ENCODE data around the gene CCDC40. TPM values are rescaled to one million over a fixed set of nuclear protein-coding genes. Genes with fewer than 3 reads are reported as not detected.

The CCDC40 gene
- total RNA-seq, 1 experiment from 2014 or later, result 16.3 TPM

DNA sequence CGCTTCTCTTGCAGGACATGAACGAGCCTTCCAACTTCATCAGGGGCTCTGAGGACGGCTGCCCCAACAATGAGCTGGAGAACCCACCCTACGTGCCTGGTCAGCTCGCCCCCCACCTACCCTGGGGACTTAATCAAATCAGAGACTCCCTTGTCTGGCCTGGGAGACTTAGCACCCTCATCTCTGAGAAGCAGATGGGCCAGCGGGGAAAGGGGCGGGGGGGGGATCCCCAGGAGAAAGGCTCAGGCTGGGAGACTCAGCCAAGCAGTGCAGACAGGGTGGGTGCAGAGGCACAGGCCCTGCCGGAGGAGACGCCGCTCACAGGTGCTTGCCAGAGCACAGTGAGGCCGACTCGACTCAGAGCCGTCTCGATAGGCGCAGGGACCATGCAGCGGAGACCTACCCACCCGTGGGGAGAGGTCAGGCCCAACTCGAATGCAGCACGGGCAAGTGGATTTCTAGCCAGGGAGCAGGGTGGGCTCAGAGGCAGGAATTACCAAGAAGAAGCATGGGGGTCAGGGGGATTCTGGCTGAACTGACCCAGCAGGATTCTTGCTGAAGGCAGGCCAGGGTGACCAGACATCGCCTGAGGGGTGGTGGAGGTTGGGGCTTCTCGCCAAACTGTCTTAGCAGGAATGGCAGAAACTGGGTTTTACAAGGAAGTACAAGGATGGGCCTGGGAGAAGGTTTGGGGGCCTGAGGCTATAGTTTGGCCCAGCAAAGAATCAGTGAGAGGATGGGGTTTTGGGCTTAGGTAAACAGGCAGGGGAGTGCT, 74.7 kb downstream of the CCDC40 start:
- H3K27me3 Mint-ChIP-seq (ENCODE audit: low read depth), result no peaks in the 10 kb centered on the region; the same call in 1 of the 2 replicates
- H3K9me3 Mint-ChIP-seq, result peaks cover 7% of the 10 kb centered on the region; the same call in 1 of the 2 replicates
- H3K27ac Mint-ChIP-seq, result peak overlapping the region; percentile 34
- ATAC-seq (no peak), DNase-seq (ENCODE audit: low spot score) (peak; percentile 9)
- TF ChIP-seq, protein P1, sequence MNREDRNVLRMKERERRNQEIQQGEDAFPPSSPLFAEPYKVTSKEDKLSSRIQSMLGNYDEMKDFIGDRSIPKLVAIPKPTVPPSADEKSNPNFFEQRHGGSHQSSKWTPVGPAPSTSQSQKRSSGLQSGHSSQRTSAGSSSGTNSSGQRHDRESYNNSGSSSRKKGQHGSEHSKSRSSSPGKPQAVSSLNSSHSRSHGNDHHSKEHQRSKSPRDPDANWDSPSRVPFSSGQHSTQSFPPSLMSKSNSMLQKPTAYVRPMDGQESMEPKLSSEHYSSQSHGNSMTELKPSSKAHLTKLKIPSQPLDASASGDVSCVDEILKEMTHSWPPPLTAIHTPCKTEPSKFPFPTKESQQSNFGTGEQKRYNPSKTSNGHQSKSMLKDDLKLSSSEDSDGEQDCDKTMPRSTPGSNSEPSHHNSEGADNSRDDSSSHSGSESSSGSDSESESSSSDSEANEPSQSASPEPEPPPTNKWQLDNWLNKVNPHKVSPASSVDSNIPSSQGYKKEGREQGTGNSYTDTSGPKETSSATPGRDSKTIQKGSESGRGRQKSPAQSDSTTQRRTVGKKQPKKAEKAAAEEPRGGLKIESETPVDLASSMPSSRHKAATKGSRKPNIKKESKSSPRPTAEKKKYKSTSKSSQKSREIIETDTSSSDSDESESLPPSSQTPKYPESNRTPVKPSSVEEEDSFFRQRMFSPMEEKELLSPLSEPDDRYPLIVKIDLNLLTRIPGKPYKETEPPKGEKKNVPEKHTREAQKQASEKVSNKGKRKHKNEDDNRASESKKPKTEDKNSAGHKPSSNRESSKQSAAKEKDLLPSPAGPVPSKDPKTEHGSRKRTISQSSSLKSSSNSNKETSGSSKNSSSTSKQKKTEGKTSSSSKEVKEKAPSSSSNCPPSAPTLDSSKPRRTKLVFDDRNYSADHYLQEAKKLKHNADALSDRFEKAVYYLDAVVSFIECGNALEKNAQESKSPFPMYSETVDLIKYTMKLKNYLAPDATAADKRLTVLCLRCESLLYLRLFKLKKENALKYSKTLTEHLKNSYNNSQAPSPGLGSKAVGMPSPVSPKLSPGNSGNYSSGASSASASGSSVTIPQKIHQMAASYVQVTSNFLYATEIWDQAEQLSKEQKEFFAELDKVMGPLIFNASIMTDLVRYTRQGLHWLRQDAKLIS (CRISPR knock-in tag; IDR thresholded peaks at IDR 0.05; ENCODE audit: borderline replicate concordance), result no peak
- TF ChIP-seq SMAD4 (CRISPR knock-in tag; IDR thresholded peaks at IDR 0.05) (no peak), JUN (CRISPR knock-in tag; IDR thresholded peaks at IDR 0.05) (no peak), OVOL2 (CRISPR knock-in tag; IDR thresholded peaks at IDR 0.05; ENCODE audit: borderline replicate concordance) (no peak), TEAD1 (CRISPR knock-in tag; IDR thresholded peaks at IDR 0.05) (no peak), SOX15 (CRISPR knock-in tag; IDR thresholded peaks at IDR 0.05) (no peak), ZNF263 (CRISPR knock-in tag; IDR thresholded peaks at IDR 0.05; ENCODE audit: low read depth) (no peak), ZNF671 (CRISPR knock-in tag; IDR thresholded peaks at IDR 0.05) (no peak), FOXK1 (CRISPR knock-in tag; IDR thresholded peaks at IDR 0.05) (no peak), PRRX2 (CRISPR knock-in tag; IDR thresholded peaks at IDR 0.05) (no peak), TP53 (CRISPR knock-in tag; IDR thresholded peaks at IDR 0.05) (no peak)
- TF ChIP-seq, protein P2, sequence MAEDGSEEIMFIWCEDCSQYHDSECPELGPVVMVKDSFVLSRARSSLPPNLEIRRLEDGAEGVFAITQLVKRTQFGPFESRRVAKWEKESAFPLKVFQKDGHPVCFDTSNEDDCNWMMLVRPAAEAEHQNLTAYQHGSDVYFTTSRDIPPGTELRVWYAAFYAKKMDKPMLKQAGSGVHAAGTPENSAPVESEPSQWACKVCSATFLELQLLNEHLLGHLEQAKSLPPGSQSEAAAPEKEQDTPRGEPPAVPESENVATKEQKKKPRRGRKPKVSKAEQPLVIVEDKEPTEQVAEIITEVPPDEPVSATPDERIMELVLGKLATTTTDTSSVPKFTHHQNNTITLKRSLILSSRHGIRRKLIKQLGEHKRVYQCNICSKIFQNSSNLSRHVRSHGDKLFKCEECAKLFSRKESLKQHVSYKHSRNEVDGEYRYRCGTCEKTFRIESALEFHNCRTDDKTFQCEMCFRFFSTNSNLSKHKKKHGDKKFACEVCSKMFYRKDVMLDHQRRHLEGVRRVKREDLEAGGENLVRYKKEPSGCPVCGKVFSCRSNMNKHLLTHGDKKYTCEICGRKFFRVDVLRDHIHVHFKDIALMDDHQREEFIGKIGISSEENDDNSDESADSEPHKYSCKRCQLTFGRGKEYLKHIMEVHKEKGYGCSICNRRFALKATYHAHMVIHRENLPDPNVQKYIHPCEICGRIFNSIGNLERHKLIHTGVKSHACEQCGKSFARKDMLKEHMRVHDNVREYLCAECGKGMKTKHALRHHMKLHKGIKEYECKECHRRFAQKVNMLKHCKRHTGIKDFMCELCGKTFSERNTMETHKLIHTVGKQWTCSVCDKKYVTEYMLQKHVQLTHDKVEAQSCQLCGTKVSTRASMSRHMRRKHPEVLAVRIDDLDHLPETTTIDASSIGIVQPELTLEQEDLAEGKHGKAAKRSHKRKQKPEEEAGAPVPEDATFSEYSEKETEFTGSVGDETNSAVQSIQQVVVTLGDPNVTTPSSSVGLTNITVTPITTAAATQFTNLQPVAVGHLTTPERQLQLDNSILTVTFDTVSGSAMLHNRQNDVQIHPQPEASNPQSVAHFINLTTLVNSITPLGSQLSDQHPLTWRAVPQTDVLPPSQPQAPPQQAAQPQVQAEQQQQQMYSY (CRISPR knock-in tag; IDR thresholded peaks at IDR 0.05), result no peak
- TF ChIP-seq, protein P3, sequence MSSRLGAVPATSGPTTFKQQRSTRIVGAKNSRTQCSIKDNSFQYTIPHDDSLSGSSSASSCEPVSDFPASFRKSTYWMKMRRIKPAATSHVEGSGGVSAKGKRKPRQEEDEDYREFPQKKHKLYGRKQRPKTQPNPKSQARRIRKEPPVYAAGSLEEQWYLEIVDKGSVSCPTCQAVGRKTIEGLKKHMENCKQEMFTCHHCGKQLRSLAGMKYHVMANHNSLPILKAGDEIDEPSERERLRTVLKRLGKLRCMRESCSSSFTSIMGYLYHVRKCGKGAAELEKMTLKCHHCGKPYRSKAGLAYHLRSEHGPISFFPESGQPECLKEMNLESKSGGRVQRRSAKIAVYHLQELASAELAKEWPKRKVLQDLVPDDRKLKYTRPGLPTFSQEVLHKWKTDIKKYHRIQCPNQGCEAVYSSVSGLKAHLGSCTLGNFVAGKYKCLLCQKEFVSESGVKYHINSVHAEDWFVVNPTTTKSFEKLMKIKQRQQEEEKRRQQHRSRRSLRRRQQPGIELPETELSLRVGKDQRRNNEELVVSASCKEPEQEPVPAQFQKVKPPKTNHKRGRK (CRISPR knock-in tag; IDR thresholded peaks at IDR 0.05; ENCODE audit: borderline replicate concordance), result no peak
- TF ChIP-seq, protein P4, sequence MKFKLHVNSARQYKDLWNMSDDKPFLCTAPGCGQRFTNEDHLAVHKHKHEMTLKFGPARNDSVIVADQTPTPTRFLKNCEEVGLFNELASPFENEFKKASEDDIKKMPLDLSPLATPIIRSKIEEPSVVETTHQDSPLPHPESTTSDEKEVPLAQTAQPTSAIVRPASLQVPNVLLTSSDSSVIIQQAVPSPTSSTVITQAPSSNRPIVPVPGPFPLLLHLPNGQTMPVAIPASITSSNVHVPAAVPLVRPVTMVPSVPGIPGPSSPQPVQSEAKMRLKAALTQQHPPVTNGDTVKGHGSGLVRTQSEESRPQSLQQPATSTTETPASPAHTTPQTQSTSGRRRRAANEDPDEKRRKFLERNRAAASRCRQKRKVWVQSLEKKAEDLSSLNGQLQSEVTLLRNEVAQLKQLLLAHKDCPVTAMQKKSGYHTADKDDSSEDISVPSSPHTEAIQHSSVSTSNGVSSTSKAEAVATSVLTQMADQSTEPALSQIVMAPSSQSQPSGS (CRISPR knock-in tag; IDR thresholded peaks at IDR 0.05; ENCODE audit: borderline replicate concordance, low read depth), result no peak
- TF ChIP-seq, protein P5, sequence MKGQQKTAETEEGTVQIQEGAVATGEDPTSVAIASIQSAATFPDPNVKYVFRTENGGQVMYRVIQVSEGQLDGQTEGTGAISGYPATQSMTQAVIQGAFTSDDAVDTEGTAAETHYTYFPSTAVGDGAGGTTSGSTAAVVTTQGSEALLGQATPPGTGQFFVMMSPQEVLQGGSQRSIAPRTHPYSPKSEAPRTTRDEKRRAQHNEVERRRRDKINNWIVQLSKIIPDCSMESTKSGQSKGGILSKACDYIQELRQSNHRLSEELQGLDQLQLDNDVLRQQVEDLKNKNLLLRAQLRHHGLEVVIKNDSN (CRISPR knock-in tag; IDR thresholded peaks at IDR 0.05), result no peak
- TF ChIP-seq, protein P6, sequence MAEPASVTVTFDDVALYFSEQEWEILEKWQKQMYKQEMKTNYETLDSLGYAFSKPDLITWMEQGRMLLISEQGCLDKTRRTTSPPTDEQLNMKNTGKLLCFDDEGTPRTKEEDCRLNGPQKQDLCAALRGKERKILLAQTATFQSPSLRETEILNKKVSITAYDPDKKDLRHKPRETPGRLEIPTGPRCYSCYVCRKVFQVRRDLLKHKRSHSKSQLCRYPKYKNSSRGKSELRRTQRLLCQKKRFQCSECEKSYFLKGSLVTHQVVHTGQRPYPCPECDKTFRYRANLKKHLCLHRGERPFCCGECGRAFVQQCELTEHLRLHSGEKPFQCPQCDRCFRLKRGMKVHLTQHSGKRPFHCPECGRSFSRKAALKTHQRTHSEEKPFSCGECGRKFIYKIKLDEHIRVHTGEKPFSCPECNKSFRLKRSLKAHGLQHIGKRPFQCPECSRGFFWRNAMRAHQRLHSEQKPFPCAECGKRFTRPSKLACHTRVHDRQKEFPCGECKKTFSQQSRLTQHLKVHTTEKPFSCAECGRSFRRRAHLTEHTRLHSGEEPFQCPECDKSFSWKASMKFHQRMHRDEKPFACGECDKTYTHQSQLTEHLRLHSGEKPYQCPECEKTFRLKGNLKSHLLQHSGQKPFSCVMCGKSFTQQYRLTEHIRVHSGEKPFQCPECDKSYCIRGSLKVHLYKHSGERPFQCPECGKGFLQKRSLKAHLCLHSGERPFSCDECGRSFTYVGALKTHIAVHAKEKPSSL (CRISPR knock-in tag; conservative IDR thresholded peaks at IDR 0.05), result no peak
- TF ChIP-seq, protein P7, sequence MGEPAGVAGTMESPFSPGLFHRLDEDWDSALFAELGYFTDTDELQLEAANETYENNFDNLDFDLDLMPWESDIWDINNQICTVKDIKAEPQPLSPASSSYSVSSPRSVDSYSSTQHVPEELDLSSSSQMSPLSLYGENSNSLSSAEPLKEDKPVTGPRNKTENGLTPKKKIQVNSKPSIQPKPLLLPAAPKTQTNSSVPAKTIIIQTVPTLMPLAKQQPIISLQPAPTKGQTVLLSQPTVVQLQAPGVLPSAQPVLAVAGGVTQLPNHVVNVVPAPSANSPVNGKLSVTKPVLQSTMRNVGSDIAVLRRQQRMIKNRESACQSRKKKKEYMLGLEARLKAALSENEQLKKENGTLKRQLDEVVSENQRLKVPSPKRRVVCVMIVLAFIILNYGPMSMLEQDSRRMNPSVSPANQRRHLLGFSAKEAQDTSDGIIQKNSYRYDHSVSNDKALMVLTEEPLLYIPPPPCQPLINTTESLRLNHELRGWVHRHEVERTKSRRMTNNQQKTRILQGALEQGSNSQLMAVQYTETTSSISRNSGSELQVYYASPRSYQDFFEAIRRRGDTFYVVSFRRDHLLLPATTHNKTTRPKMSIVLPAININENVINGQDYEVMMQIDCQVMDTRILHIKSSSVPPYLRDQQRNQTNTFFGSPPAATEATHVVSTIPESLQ (CRISPR knock-in tag; IDR thresholded peaks at IDR 0.05), result no peak
- TF ChIP-seq, protein P8, sequence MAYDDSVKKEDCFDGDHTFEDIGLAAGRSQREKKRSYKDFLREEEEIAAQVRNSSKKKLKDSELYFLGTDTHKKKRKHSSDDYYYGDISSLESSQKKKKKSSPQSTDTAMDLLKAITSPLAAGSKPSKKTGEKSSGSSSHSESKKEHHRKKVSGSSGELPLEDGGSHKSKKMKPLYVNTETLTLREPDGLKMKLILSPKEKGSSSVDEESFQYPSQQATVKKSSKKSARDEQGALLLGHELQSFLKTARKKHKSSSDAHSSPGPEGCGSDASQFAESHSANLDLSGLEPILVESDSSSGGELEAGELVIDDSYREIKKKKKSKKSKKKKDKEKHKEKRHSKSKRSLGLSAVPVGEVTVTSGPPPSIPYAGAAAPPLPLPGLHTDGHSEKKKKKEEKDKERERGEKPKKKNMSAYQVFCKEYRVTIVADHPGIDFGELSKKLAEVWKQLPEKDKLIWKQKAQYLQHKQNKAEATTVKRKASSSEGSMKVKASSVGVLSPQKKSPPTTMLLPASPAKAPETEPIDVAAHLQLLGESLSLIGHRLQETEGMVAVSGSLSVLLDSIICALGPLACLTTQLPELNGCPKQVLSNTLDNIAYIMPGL (CRISPR knock-in tag; IDR thresholded peaks at IDR 0.05), result no peak
- H3K4me1 Mint-ChIP-seq, result peaks cover 6% of the 10 kb centered on the region; the same call in 1 of the 2 replicates
- CTCF ChIA-PET, result interaction anchor here (0.9 to 5.4 kb wide), 3 partner anchors 10 to 80 kb away, joined by 3 to 55 read pairs (median 26); partner anchors contain the start of gene GAA
- POLR2A ChIA-PET, result interaction anchor here (0.9 kb wide), 1 partner anchor 8 kb away, joined by 3 read pairs; no protein-coding TSS in a partner anchor
- H3K4me3 Mint-ChIP-seq, result no peak overlapping the region
- peaks cover 12% of the 10 kb centered on the region for H3K36me3 Mint-ChIP-seq

Measured in WTC11 (cell line).